HG03064 (cell line): ENCODE measurements around the gene AMOT.

Experiments used
- ATAC-seq: cut with Tn5 transposase; IDR thresholded peaks from one replicate; pipeline ENCODE4 v1.9.1; 2021; ENCODE audit warnings: low read depth; ENCODE audit not compliant: unreplicated experiment

The AMOT gene

GRCh38 chrX:112757946-112758345 is 82.7 kb downstream of the AMOT start:
- ATAC-seq: no peak

- no peak for ATAC-seq
Observed at GRCh38 chrX:112753116-112753515, 87.5 kb downstream of the AMOT start.

GRCh38 chrX:112751076-112751475 is 89.6 kb downstream of the AMOT start:
- no peak for ATAC-seq

GRCh38 chrX:112746812-112747595 is 93.6 kb downstream of the AMOT start:
- ATAC-seq: no peak

GRCh38 chrX:112738347-112739033 is 102.1 kb downstream of the AMOT start:
- no peak for ATAC-seq

GRCh38 chrX:112736310-112736709 is 104.3 kb downstream of the AMOT start:
- no peak for ATAC-seq

- no peak for ATAC-seq
Observed at GRCh38 chrX:112735147-112735546, 105.5 kb downstream of the AMOT start.

- no peak for ATAC-seq
Observed at GRCh38 chrX:112734290-112734689, 106.3 kb downstream of the AMOT start.

GRCh38 chrX:112731793-112732192 is 108.8 kb downstream of the AMOT start:
- no peak for ATAC-seq
